Hepatocyte (in vitro differentiated cells): ENCODE measurements around the gene ICAM2. TPM values are rescaled to one million over a fixed set of nuclear protein-coding genes. Genes with fewer than 3 reads are reported as not detected.
A peak's percentile ranks its signal among the peaks of the same experiment; 100 is the strongest.

Experiments used
- DNase-seq: peaks from one replicate; pipeline ENCODE4 v3.0.0-alpha.2; 2016; ENCODE audit warnings: low spot score
- H2AFZ ChIP-seq: fragments of 200-600 bp; sonication (generic); 2 replicates; pipeline ENCODE4 v1.6.0; 2016; ENCODE audit warnings: antibody characterized with exemption, mild to moderate bottlenecking
- H3K27ac ChIP-seq: fragments of 200-600 bp; sonication (generic); 2 replicates; pipeline ENCODE4 v1.5.1; 2016; ENCODE audit warnings: mild to moderate bottlenecking
- H3K27me3 ChIP-seq: fragments of 200-600 bp; sonication (generic); 2 replicates; pipeline ENCODE4 v1.6.1; 2016
- H3K36me3 ChIP-seq: fragments of 200-600 bp; sonication (generic); replicated peaks from 2 replicates; pipeline ENCODE4 v1.5.1; 2016; ENCODE audit warnings: low read depth; ENCODE audit not compliant: insufficient read depth
- H3K4me1 ChIP-seq: fragments of 200-600 bp; sonication (generic); 2 replicates; pipeline ENCODE4 v1.5.1; 2016; ENCODE audit warnings: mild to moderate bottlenecking, moderate library complexity; ENCODE audit not compliant: insufficient read depth
- H3K4me2 ChIP-seq: fragments of 200-600 bp; sonication (generic); 2 replicates; pipeline ENCODE4 v1.6.0; 2016
- H3K4me3 ChIP-seq: fragments of 200-600 bp; sonication (generic); 2 replicates; pipeline ENCODE4 v1.5.1; 2016; ENCODE audit warnings: mild to moderate bottlenecking
- H3K79me2 ChIP-seq: fragments of 200-600 bp; sonication (generic); 2 replicates; pipeline ENCODE4 v1.6.0; 2017; ENCODE audit warnings: mild to moderate bottlenecking
- H3K9me2 ChIP-seq: fragments of 200-600 bp; sonication (generic); replicated peaks from 2 replicates; pipeline ENCODE4 v1.6.0; 2017; ENCODE audit warnings: mild to moderate bottlenecking; ENCODE audit not compliant: insufficient read depth
- H3K9me3 ChIP-seq: fragments of 200-600 bp; sonication (generic); 2 replicates; pipeline ENCODE4 v1.5.1; 2016; ENCODE audit warnings: low read depth, mild to moderate bottlenecking
- H4K20me1 ChIP-seq: fragments of 200-600 bp; sonication (generic); 2 replicates; pipeline ENCODE4 v1.6.0; 2016; ENCODE audit warnings: mild to moderate bottlenecking; ENCODE audit not compliant: insufficient read depth, poor library complexity, severe bottlenecking
- CTCF ChIP-seq: fragments of 200-600 bp; sonication (generic); IDR thresholded peaks from 2 replicates; pipeline ENCODE4 v1.5.1; 2016; ENCODE audit warnings: antibody characterized with exemption, mild to moderate bottlenecking; ENCODE audit not compliant: poor library complexity
- EZH2 ChIP-seq: fragments of 200-600 bp; sonication (generic); IDR thresholded peaks from 2 replicates; pipeline ENCODE4 v1.6.1; 2016; ENCODE audit warnings: antibody characterized with exemption, mild to moderate bottlenecking, borderline replicate concordance
- EZH2phosphoT487 ChIP-seq: fragments of 200-600 bp; sonication (generic); IDR thresholded peaks from one replicate; pipeline ENCODE4 v1.6.1; 2018; ENCODE audit warnings: antibody characterized with exemption, mild to moderate bottlenecking, low read depth, moderate library complexity; ENCODE audit not compliant: unreplicated experiment, severe bottlenecking
- WGBS: methylation state at CpG from one replicate; pipeline ENCODE4 v1.1.6; 2016; ENCODE audit warnings: low lambda C conversion rate; ENCODE audit errors: missing lambda C conversion rate; 5-methylcytosine and 5-hydroxymethylcytosine counted together
- polyA plus RNA-seq: library from polyadenylated mRNA; unstranded; fragments of >200 nt; fragmentation: Nextera tagmentation; extraction: Ambion mirVana; gene quantifications from 2 replicates; pipeline ENCODE4 v1.2.1, GENCODE V29; 2016
- total RNA-seq: library from RNA; depleted of rRNA; stranded (reverse); fragments of >200 nt; gene quantifications from 2 replicates; pipeline ENCODE4 v1.2.3, GENCODE V29; 2014

ICAM2 gene
- total RNA-seq (6.0 and 8.4 TPM in 2 replicates), polyA plus RNA-seq (2.7 and 3.4 TPM in 2 replicates)

DNA sequence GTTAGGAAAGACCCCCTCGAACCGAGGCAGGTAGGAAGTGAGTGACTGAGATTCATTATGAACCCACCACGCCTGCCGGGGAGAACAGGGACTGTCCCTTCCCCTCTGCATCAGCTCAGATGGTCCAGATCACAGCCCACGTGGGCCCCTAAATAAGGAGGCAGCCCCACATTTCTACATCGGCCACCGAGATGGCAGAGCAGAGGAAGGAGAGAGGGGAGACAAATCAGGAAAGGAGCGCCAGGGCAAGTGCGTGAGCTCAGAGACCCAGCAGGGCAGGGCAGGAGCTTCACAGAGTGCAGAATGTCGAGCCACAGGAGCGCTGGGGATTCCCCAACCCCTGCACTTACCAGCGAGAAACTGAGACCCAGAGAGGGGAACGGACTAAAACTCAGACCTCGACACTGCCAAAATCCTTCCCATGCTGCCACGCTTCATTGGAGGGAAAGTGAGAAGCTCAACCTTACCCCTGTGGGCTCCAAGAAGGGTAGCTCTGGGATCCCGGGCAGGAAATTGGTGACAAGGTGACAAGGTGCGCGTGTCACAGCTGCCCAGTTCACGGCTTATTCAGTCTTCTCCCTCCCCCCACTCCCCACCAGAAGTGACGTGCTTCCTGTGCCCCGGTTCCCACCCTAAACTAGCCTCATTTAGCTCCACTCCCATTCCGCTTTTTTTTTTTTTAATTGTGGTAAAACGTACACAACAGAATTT is at the start of gene ICAM2:
TSS of gene ICAM2 (minus strand) at position 578 of the 711 bp plus-strand sequence. CDS start 13,942 bp downstream, outside the sequence.
- Histone ChIP-seq H4K20me1 (no peaks in the 10 kb centered on the region), H3K36me3 (no peaks in the 10 kb centered on the region), H2AFZ (peak within 1 kb of the TSS; percentile 26), H3K27ac (no peak within 1 kb of the TSS), H3K79me2 (no peaks in the 10 kb centered on the region), H3K4me1 (no peaks in the 10 kb centered on the region), H3K4me2 (peak within 1 kb of the TSS; percentile 51), H3K4me3 (no peak within 1 kb of the TSS), H3K9me3 (no peaks in the 10 kb centered on the region), H3K9me2 (no peaks in the 10 kb centered on the region), H3K27me3 (no peaks in the 10 kb centered on the region)
- DNase-seq, result no peak
- WGBS, result 55% methylated on average over 20 of the region's 23 CpGs
- TF ChIP-seq EZH2phosphoT487 (no peak), CTCF (no peak), EZH2 (no peak)

DNA sequence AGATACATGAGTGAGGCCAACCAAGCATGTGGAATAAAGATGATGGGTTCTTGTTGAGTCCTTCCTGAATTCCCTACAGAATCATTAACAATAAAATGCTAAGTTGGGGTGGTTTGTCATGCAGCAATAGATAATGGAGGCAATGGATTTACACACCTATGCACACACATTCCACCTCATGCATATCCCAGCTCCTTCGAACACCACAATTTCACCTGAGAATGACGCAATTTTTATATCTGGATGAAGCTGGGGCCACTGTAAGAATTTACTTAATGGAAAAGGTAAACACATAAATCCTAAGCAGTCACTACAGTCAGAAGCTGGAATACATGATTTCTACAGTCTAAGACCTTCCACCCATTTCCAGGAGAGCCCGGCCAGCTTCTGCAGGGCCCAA is 49.8 kb upstream of the ICAM2 start:
- Histone ChIP-seq H3K27me3 (no peaks in the 10 kb centered on the region), H3K79me2 (no peaks in the 10 kb centered on the region), H3K9me3 (peaks cover 5% of the 10 kb centered on the region), H3K4me3 (no peak overlapping the region), H2AFZ (no peak overlapping the region), H4K20me1 (no peaks in the 10 kb centered on the region), H3K9me2 (no peaks in the 10 kb centered on the region), H3K4me2 (no peak overlapping the region), H3K4me1 (peaks cover 13% of the 10 kb centered on the region), H3K36me3 (no peaks in the 10 kb centered on the region), H3K27ac (no peak overlapping the region)
- TF ChIP-seq EZH2phosphoT487 (no peak), CTCF (no peak), EZH2 (no peak)
- DNase-seq, result no peak
- 97% methylated on average over 3 of the region's 3 CpGs for WGBS

- H3K36me3 ChIP-seq, result no peaks in the 10 kb centered on the region
- no peak overlapping the region for H3K4me2 ChIP-seq
- DNase-seq, result no peak
- no peak overlapping the region for H3K27ac ChIP-seq
- no peak overlapping the region for H2AFZ ChIP-seq
- peaks cover 6% of the 10 kb centered on the region for H3K4me1 ChIP-seq
- no peaks in the 10 kb centered on the region for H3K27me3 ChIP-seq
- H3K4me3 ChIP-seq, result no peak overlapping the region
- no peaks in the 10 kb centered on the region for H3K79me2 ChIP-seq
- H3K9me3 ChIP-seq, result peaks cover 5% of the 10 kb centered on the region
- no peaks in the 10 kb centered on the region for H4K20me1 ChIP-seq
- TF ChIP-seq EZH2phosphoT487 (no peak), CTCF (no peak), EZH2 (no peak)
- WGBS, result 100% methylated on average over 1 of the region's 1 CpG
- H3K9me2 ChIP-seq, result no peaks in the 10 kb centered on the region
These were observed 48.7 kb upstream of the ICAM2 start for GRCh38 chr17:64069143-64069542.
